MM.1S (cell line): ENCODE results near the gene PYHIN1.

ENCODE experiments used
- DNase-seq: peaks from one replicate; pipeline ENCODE4 v3.0.0-alpha.2; 2015
- H2AFZ ChIP-seq: fragments of 300-600 bp; sonication (generic); 2 replicates; pipeline ENCODE4 v1.6.0; 2016; ENCODE audit warnings: antibody characterized with exemption, low read length
- H3F3A ChIP-seq: fragments of 300-600 bp; sonication (generic); 2 replicates; pipeline ENCODE4 v1.6.1; 2016; ENCODE audit warnings: mild to moderate bottlenecking, antibody characterized with exemption, low read length, moderate library complexity, mixed read lengths; ENCODE audit not compliant: insufficient read depth
- H3K27ac ChIP-seq: fragments of 300-600 bp; sonication (generic); 2 replicates; pipeline ENCODE4 v1.5.1; 2016; ENCODE audit warnings: mild to moderate bottlenecking, low read length
- H3K27me3 ChIP-seq: fragments of 300-600 bp; sonication (generic); replicated peaks from 2 replicates; pipeline ENCODE4 v1.6.0; 2016; ENCODE audit warnings: low read length; ENCODE audit not compliant: insufficient read depth
- H3K36me3 ChIP-seq: fragments of 300-600 bp; sonication (generic); replicated peaks from 2 replicates; pipeline ENCODE4 v1.6.1; 2016; ENCODE audit warnings: mild to moderate bottlenecking, low read length, mixed read lengths; ENCODE audit not compliant: insufficient read depth
- H3K4me1 ChIP-seq: fragments of 300-600 bp; sonication (generic); 2 replicates; pipeline ENCODE4 v1.6.1; 2016; ENCODE audit warnings: low read length, mixed read lengths
- H3K4me2 ChIP-seq: fragments of 300-600 bp; sonication (generic); 2 replicates; pipeline ENCODE4 v1.6.0; 2016; ENCODE audit warnings: low read depth, low read length
- H3K4me3 ChIP-seq: fragments of 300-600 bp; sonication (generic); 2 replicates; pipeline ENCODE4 v1.5.1; 2016; ENCODE audit warnings: low read length, mixed read lengths
- H3K79me2 ChIP-seq: fragments of 300-600 bp; sonication (generic); 2 replicates; pipeline ENCODE4 v1.6.1; 2016; ENCODE audit warnings: mixed run types, low read length, mixed read lengths
- H3K9ac ChIP-seq: fragments of 300-600 bp; sonication (generic); 2 replicates; pipeline ENCODE4 v1.6.1; 2016; ENCODE audit warnings: low read length, mixed read lengths
- H3K9me2 ChIP-seq: fragments of 300-600 bp; sonication (generic); replicated peaks from 2 replicates; pipeline ENCODE4 v1.6.1; 2016; ENCODE audit warnings: mild to moderate bottlenecking, low read length, mixed read lengths; ENCODE audit not compliant: insufficient read depth
- H3K9me3 ChIP-seq: fragments of 300-600 bp; sonication (generic); replicated peaks from 2 replicates; pipeline ENCODE4 v1.6.1; 2016; ENCODE audit warnings: mild to moderate bottlenecking, low read length, mixed read lengths; ENCODE audit not compliant: insufficient read depth
- H4K20me1 ChIP-seq: fragments of 300-600 bp; sonication (generic); 2 replicates; pipeline ENCODE4 v1.6.1; 2016; ENCODE audit warnings: mild to moderate bottlenecking, low read length, moderate library complexity, mixed read lengths; ENCODE audit not compliant: insufficient read depth
- CTCF ChIP-seq: fragments of 300-600 bp; sonication (generic); IDR thresholded peaks from 2 replicates; pipeline ENCODE4 v1.5.1; 2016; ENCODE audit warnings: antibody characterized with exemption, low read length, mixed read lengths
- EZH2 ChIP-seq: fragments of 300-600 bp; sonication (generic); optimal IDR thresholded peaks from 2 replicates; pipeline ENCODE3; 2017; ENCODE audit warnings: low read depth, mild to moderate bottlenecking, antibody characterized with exemption, low read length, mixed read lengths
- EZH2phosphoT487 ChIP-seq: fragments of 300-600 bp; sonication (generic); IDR thresholded peaks from 2 replicates; pipeline ENCODE4 v1.6.1; 2018; ENCODE audit warnings: antibody characterized with exemption, low read length

Gene PYHIN1

GRCh38 chr1:158941317-158941716 is 10.0 kb downstream of the PYHIN1 start:
- peak; percentile 80 for DNase-seq
- no peak overlapping the region for H2AFZ ChIP-seq
- 0 out of 2 replicates have a peak overlapping the region, but pooled peaks have one; percentile 4 for H3K27ac ChIP-seq
- no peaks in the 10 kb centered on the region for H3K79me2 ChIP-seq
- H3K9ac ChIP-seq, result no peak overlapping the region
- no peaks in the 10 kb centered on the region for H3K27me3 ChIP-seq
- no peak overlapping the region for H3K4me2 ChIP-seq
- H3K4me3 ChIP-seq, result no peak overlapping the region
- no peaks in the 10 kb centered on the region for H3K9me3 ChIP-seq
- no peaks in the 10 kb centered on the region for H4K20me1 ChIP-seq
- no peak for TF ChIP-seq CTCF
- H3K9me2 ChIP-seq, result no peaks in the 10 kb centered on the region
- H3F3A ChIP-seq, result no peaks in the 10 kb centered on the region
- H3K36me3 ChIP-seq, result no peaks in the 10 kb centered on the region
- H3K4me1 ChIP-seq, result 0 out of 2 replicates have a peak, but pooled peaks cover 5% of the 10 kb centered on the region

- no peaks in the 10 kb centered on the region for H4K20me1 ChIP-seq
- H3K27me3 ChIP-seq, result no peaks in the 10 kb centered on the region
- TF ChIP-seq EZH2phosphoT487 (no peak), EZH2 (no peak), CTCF (no peak)
- H3K36me3 ChIP-seq, result no peaks in the 10 kb centered on the region
- H3K9ac ChIP-seq, result no peak overlapping the region
- no peaks in the 10 kb centered on the region for H3K9me3 ChIP-seq
- no peak overlapping the region for H2AFZ ChIP-seq
- no peaks in the 10 kb centered on the region for H3K9me2 ChIP-seq
- H3K27ac ChIP-seq, result no peak overlapping the region
- 0 out of 2 replicates have a peak, but pooled peaks cover 5% of the 10 kb centered on the region for H3K4me1 ChIP-seq
- H3K4me2 ChIP-seq, result no peak overlapping the region
- H3K4me3 ChIP-seq, result no peak overlapping the region
- H3K79me2 ChIP-seq, result no peaks in the 10 kb centered on the region
- DNase-seq, result no peak
- H3F3A ChIP-seq, result no peaks in the 10 kb centered on the region
Observed at GRCh38 chr1:158942490-158942889, 11.1 kb downstream of the PYHIN1 start.

- no peak overlapping the region for H3K4me2 ChIP-seq
- no peaks in the 10 kb centered on the region for H3K9me2 ChIP-seq
- H3K9me3 ChIP-seq, result no peaks in the 10 kb centered on the region
- H3K79me2 ChIP-seq, result no peaks in the 10 kb centered on the region
- TF ChIP-seq EZH2phosphoT487 (no peak), CTCF (no peak), EZH2 (no peak)
- DNase-seq, result no peak
- no peak overlapping the region for H2AFZ ChIP-seq
- H3K9ac ChIP-seq, result no peak overlapping the region
- no peaks in the 10 kb centered on the region for H3K36me3 ChIP-seq
- H3F3A ChIP-seq, result no peaks in the 10 kb centered on the region
- no peaks in the 10 kb centered on the region for H3K27me3 ChIP-seq
- H3K27ac ChIP-seq, result no peak overlapping the region
- 0 out of 2 replicates have a peak, but pooled peaks cover 5% of the 10 kb centered on the region for H3K4me1 ChIP-seq
- H4K20me1 ChIP-seq, result no peaks in the 10 kb centered on the region
- no peak overlapping the region for H3K4me3 ChIP-seq
Observed at GRCh38 chr1:158943059-158943458, 11.7 kb downstream of the PYHIN1 start.
